GM18505 (cell line): Measurements from ENCODE around the gene PRRT2.
A peak's percentile ranks its signal among the peaks of the same experiment; 100 is the strongest.
"Not testable (repeated sequence)": the region's sequence is repeated elsewhere in the genome, so short reads cannot be mapped to it uniquely, and the experiment has no call there.

ENCODE experiments used
- ATAC-seq: cut with Tn5 transposase; IDR thresholded peaks from one replicate; pipeline ENCODE4 v1.9.1; 2021; ENCODE audit not compliant: unreplicated experiment
- POLR2A ChIP-seq: IDR thresholded peaks from 4 replicates; pipeline ENCODE4 v1.6.1; 2011; ENCODE audit warnings: borderline replicate concordance; ENCODE audit not compliant: insufficient read depth, insufficient read length; ENCODE audit errors: extremely low read depth

Gene PRRT2

GRCh38 chr16:29784157-29784556 lies 27.8 kb upstream of the PRRT2 start:
- no peak for TF ChIP-seq POLR2A
- ATAC-seq = no peak

- no peak for ATAC-seq
- no peak for TF ChIP-seq POLR2A
Measured at GRCh38 chr16:29784901-29785500, 27.0 kb upstream of the PRRT2 start.

GRCh38 chr16:29787155-29787554 lies 24.8 kb upstream of the PRRT2 start:
- not testable (repeated sequence) for ATAC-seq

- no peak for TF ChIP-seq POLR2A
- no peak for ATAC-seq
Measured at GRCh38 chr16:29789775-29790182, 22.2 kb upstream of the PRRT2 start.

GRCh38 chr16:29790183-29790948 lies 21.6 kb upstream of the PRRT2 start, which contains the start of gene KIF22:
KIF22 (plus strand) TSS chr16:29790751; CDS start chr16:29790760, 9 bp downstream.
- TF ChIP-seq POLR2A = peak; percentile 80
- ATAC-seq = peak; percentile 88

GRCh38 chr16:29790949-29791844 lies 20.8 kb upstream of the PRRT2 start:
- no peak for ATAC-seq
- no peak for TF ChIP-seq POLR2A

GRCh38 chr16:29791845-29792807 lies 19.9 kb upstream of the PRRT2 start:
- TF ChIP-seq POLR2A = no peak
- no peak for ATAC-seq

- ATAC-seq = not testable (repeated sequence)
Measured at GRCh38 chr16:29793153-29793552, 18.8 kb upstream of the PRRT2 start.

DNA sequence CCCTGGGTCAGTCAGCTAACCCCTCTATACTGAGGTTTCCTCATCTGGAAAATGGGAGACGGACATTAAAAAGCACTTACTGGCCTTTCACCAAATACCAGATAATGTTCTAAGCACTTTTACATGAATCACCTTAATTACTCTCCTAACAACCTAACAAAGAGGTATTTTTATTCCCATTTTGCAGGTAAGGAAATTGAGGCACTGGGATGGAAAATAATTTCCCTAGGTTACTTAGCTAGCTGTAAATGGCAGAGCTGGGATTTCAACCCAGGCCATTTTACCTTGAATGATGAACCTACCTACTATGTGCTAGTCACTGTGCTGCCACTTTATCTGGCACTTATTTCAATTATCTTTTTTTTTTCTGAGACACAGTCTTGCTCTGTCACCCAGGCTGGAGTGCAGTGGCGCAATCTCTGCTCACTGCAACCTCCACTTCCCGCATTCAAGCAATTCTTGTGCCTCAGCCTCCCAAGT lies 17.7 kb upstream of the PRRT2 start:
- no peak for TF ChIP-seq POLR2A
- ATAC-seq = no peak

DNA sequence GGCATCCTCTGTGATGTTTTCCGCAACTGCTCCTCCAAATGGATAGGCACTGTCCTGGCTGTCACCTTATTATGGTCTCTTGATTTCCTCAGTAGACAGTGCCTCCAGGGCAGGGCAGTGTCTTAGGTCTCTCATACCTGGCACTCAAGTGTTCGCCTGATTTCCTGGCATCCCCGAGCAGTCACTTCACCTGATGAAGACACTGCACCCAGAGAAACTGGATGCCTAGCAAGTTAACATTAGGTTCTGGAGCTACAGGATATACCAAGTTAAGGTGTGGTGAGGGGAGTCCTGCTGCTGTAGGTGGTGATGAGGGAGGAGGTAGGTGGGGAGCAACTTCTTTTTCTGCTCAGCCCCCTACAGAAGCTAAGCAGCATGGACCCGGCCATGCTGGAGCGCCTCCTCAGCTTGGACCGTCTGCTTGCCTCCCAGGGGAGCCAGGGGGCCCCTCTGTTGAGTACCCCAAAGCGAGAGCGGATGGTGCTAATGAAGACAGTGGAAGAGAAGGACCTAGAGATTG lies 9.5 kb upstream of the PRRT2 start:
- TF ChIP-seq POLR2A = no peak
- ATAC-seq = no peak

- no peak for ATAC-seq
- TF ChIP-seq POLR2A = no peak
Measured at GRCh38 chr16:29804020-29804419, 8.0 kb upstream of the PRRT2 start.

- TF ChIP-seq POLR2A = no peak
- no peak for ATAC-seq
Measured at GRCh38 chr16:29804455-29805231, 7.3 kb upstream of the PRRT2 start.
